ENCODE measurements around the gene CALML5. TPM values are rescaled to one million over a fixed set of nuclear protein-coding genes. Genes with fewer than 3 reads are reported as not detected.

CALML5 gene, protein sequence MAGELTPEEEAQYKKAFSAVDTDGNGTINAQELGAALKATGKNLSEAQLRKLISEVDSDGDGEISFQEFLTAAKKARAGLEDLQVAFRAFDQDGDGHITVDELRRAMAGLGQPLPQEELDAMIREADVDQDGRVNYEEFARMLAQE
- total RNA-seq (not detected), polyA plus RNA-seq (not detected)

DNA sequence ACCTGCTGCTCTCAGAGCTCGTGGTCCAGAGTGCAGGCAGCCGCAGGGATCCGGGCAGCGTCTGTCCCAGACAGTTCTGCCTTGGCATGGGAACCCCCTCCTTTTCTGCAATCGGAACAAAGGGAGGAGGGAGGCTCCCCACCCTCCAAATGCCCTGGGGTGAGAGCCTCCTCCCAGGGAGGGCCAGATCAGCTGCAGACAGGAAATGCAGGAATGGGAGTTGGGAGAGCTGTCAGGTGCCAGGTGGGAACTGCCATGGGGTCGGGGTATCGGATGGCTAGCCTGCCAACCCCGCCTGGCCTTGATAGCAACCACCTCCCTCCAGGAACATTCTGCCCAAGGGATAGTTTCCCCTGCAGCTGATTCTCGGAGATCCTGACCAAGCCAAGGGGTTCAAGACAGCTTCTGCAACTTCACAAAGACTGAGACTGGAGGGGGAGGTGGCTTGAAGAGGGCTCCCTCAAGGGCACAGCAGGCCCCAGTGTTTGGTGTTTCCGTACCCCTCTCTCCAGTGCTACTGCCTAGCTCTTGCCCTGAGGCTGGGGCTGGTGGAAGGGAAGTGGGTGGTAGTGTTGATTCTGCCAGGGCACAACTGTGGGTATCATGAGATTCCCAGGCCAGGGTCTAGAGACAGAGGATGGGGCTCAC, at the start of gene CALML5:
TSS of gene CALML5 (minus strand) at position 78 of the 648 bp plus-strand sequence. CDS start 132 bp downstream, outside the sequence.
- 77 to 89% methylated on average over 10 of the region's 10 CpGs for WGBS, 2 donors
- no peaks in the 10 kb centered on the region for H3K27me3 ChIP-seq

DNA sequence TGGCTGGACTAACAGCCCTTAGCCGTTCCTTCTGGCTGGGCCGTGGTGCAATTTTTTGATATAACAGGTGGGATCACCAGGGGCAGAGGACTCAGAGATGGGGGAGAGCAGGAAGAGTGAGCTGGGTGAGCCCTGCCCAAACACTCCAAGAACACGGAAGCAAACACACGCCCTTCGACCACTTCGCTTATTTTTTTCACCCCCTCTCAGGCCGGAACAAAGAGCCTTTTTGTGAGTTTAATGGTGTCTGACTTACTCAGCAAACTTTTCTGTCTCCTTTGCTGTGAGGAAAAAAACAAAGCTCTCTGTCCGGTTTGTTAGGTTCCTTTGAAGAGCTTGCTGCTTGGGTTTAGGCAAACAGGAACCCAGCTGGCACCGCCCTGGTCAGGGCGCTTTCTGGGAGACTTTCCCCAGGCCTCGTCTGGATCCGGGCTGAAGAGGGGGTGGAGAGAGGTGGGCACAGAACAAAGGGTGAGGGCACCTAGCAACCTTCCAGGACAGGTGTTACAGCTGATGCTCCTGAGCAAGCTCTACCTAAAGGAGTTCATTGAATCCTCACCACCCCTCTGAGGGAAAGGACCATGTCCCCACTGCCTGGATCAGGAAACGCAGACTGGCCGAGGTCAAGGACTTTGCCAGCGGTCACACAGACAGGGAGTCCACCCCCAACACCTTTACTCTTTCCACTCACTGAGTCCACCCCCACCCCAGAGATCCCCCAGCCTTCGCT, 48.7 kb upstream of the CALML5 start:
- TF ChIP-seq POLR2AphosphoS5 (IDR thresholded peaks at IDR 0.05) (no peak), POLR2A (IDR thresholded peaks at IDR 0.05) (no peak), EP300 (IDR thresholded peaks at IDR 0.05) (no peak)
- TF ChIP-seq, protein P1, sequence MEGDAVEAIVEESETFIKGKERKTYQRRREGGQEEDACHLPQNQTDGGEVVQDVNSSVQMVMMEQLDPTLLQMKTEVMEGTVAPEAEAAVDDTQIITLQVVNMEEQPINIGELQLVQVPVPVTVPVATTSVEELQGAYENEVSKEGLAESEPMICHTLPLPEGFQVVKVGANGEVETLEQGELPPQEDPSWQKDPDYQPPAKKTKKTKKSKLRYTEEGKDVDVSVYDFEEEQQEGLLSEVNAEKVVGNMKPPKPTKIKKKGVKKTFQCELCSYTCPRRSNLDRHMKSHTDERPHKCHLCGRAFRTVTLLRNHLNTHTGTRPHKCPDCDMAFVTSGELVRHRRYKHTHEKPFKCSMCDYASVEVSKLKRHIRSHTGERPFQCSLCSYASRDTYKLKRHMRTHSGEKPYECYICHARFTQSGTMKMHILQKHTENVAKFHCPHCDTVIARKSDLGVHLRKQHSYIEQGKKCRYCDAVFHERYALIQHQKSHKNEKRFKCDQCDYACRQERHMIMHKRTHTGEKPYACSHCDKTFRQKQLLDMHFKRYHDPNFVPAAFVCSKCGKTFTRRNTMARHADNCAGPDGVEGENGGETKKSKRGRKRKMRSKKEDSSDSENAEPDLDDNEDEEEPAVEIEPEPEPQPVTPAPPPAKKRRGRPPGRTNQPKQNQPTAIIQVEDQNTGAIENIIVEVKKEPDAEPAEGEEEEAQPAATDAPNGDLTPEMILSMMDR (IDR thresholded peaks at IDR 0.05), result no peak
- H3K36me3 ChIP-seq, result no peaks in the 10 kb centered on the region
- peak; percentile 63 for DNase-seq
- H3K27me3 ChIP-seq, result no peaks in the 10 kb centered on the region
- peak overlapping the region; percentile 79 to 84 (median 81) for H3K27ac ChIP-seq
- peaks cover 0 to 52% (median 38%) of the 10 kb centered on the region in 4 donors for H3K4me1 ChIP-seq
- peak overlapping the region; percentile 2 to 32 (median 26) for H3K4me3 ChIP-seq
- 11 to 51% methylated on average over 16 of the region's 16 CpGs for WGBS, 2 donors
- intact Hi-C loops (cut with DNase I), result loop anchor here (5.0 kb wide), 2 partner anchors 74 to 81 kb away; no protein-coding TSS in a partner anchor
- H3K9me3 ChIP-seq, result no peaks in the 10 kb centered on the region

More for the DNA sequence above, at the start of gene CALML5:
- TF ChIP-seq POLR2AphosphoS5 (IDR thresholded peaks at IDR 0.05) (no peak), EP300 (IDR thresholded peaks at IDR 0.05) (no peak), POLR2A (IDR thresholded peaks at IDR 0.05) (no peak)
- TF ChIP-seq, protein P1 (IDR thresholded peaks at IDR 0.05), result no peak
- H3K9me3 ChIP-seq, result no peaks in the 10 kb centered on the region
- intact Hi-C loops (cut with DNase I), result no loop called here
- no peaks in the 10 kb centered on the region for H3K36me3 ChIP-seq
- no peak within 1 kb of the TSS for H3K27ac ChIP-seq
- peak; percentile 46 for DNase-seq
- H3K4me3 ChIP-seq, result no peak within 1 kb of the TSS
- no peaks in the 10 kb centered on the region for H3K4me1 ChIP-seq

DNA sequence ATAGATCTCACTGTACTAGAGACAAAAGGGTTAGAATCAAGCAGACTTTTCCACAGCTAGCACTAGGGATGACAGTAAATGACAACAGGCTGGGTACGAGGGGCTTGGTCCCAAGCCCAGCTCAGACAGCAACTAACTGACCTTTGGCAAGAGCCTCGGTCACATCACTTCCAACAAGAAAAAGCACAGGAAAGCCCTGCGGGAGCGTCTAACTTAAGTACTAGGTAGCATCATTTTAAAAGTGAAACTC, 48.2 kb upstream of the CALML5 start:
- 5 to 46% methylated on average over 4 of the region's 4 CpGs for WGBS, 2 donors
- Histone ChIP-seq H3K27ac (peak overlapping the region; percentile 79 to 84 (median 81)), H3K4me3 (peak overlapping the region; percentile 2 to 32 (median 26)), H3K36me3 (no peaks in the 10 kb centered on the region), H3K4me1 (peaks cover 0 to 52% (median 37%) of the 10 kb centered on the region in 4 donors), H3K27me3 (no peaks in the 10 kb centered on the region), H3K9me3 (no peaks in the 10 kb centered on the region)
- no peak for DNase-seq
- intact Hi-C loops (cut with DNase I), result loop anchor here (5.0 kb wide), 2 partner anchors 75 to 80 kb away; no protein-coding TSS in a partner anchor
- no peak for TF ChIP-seq EP300 (IDR thresholded peaks at IDR 0.05)
- no peak for TF ChIP-seq POLR2AphosphoS5 (IDR thresholded peaks at IDR 0.05)
- TF ChIP-seq, protein P1 (IDR thresholded peaks at IDR 0.05), result no peak
- TF ChIP-seq POLR2A (IDR thresholded peaks at IDR 0.05), result no peak

DNA sequence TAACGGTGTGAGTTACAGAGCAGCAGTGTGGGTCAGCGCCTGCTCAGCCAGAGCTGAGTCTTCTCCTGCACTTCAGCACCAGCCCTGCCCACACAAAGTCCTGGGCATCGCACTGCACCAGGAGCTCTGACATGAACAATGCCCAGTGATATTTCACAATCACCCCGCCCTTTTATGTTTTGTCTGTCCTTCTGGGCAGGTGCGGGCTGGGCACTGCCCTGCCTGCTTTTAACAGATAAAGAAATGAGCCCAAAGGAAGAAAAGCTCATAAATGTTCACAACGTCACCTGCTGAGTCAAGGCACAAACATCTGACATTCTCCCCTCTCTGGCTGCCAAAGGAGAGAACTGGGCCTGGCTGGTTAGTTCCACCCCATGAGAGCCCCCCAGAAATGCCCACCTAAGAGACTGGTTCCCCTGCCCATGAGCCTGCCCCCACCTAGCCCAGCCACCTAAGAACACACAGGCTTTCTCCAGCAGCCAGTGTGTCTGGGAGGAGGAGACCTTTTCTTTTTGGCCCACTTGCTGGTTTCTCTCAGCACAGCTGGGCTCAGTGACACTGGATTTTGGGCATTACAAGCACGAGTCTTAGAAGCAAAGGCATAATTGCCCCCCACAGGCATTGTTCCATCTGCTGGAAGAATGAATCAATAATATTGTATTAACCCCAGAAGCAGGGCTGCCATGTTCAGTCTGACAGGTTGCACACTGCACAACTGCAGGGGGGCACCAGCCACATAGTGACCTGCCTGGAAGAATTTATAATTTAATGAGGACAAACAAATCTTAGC, 47.7 kb upstream of the CALML5 start:
- Histone ChIP-seq H3K36me3 (no peaks in the 10 kb centered on the region), H3K27me3 (no peaks in the 10 kb centered on the region), H3K4me3 (peak overlapping the region in 2 of 4 donors; percentile 31 to 32), H3K9me3 (no peaks in the 10 kb centered on the region), H3K27ac (peak overlapping the region; percentile 79 to 84 (median 81)), H3K4me1 (peaks cover 0 to 52% (median 37%) of the 10 kb centered on the region in 4 donors)
- intact Hi-C loops (cut with DNase I), result loop anchor here (5.0 kb wide), 2 partner anchors 75 to 80 kb away; no protein-coding TSS in a partner anchor
- WGBS, 2 donors, result 17 to 72% methylated on average over 7 of the region's 7 CpGs
- TF ChIP-seq POLR2A (IDR thresholded peaks at IDR 0.05) (peak in 1 of 2 donors; percentile 42), POLR2AphosphoS5 (IDR thresholded peaks at IDR 0.05) (peak in 3 of 4 donors; percentile 32 to 51 (median 37)), EP300 (IDR thresholded peaks at IDR 0.05) (no peak)
- TF ChIP-seq, protein P1 (IDR thresholded peaks at IDR 0.05), result no peak
- peak; percentile 70 for DNase-seq
